GM23248 (cell line): ENCODE results near the gene CERK.

Experiments used
- EZH2 ChIP-seq: fragments of 200-600 bp; sonication (generic); IDR thresholded peaks from 2 replicates; pipeline ENCODE4 v1.6.1; 2018; ENCODE audit warnings: antibody characterized with exemption, mild to moderate bottlenecking; ENCODE audit not compliant: insufficient read depth, poor library complexity, severe bottlenecking
- EZH2phosphoT487 ChIP-seq: fragments of 200-600 bp; sonication (generic); IDR thresholded peaks from 2 replicates; pipeline ENCODE4 v1.6.1; 2018; ENCODE audit warnings: antibody characterized with exemption, moderate library complexity, mild to moderate bottlenecking, low read depth; ENCODE audit not compliant: insufficient read depth

- TF ChIP-seq EZH2 (no peak), EZH2phosphoT487 (no peak)
Measured at GRCh38 chr22:46783721-46784120, 45.7 kb upstream of the CERK start.
